HCT116 (cell line): ENCODE measurements around the gene DAPK1. TPM values are rescaled to one million over a fixed set of nuclear protein-coding genes. Genes with fewer than 3 reads are reported as not detected.

Experiments
- ATAC-seq: fragments of 200-7000 bp; cut with Tn5 transposase; 2 replicates; pipeline ENCODE4 v1.9.1; 2020; ENCODE audit warnings: mild to moderate bottlenecking, moderate library complexity
- BruUV-seq: library from RNA; stranded (reverse); fragments of 400-500 nt; replicated peaks from 2 replicates; lab custom pipeline; 2021; lab: Mats Ljungman, UMichigan
- CTCF ChIA-PET: fragments of 300-600 bp; sonication (Branson Sonifier 250); formaldehyde crosslinking; loops from one replicate; lab custom pipeline; 2021; ENCODE audit warnings: antibody characterized with exemption; lab: Charles Lee
- POLR2A ChIA-PET: fragments of 300-600, 350-600 bp; sonication (Branson Sonifier 250); formaldehyde crosslinking; loops from one replicate; lab custom pipeline; 2021; ENCODE audit warnings: antibody characterized with exemption; lab: Charles Lee
- RAD21 ChIA-PET, 2 experiments: fragments of 300-600 bp; sonication (Branson Sonifier 250); formaldehyde crosslinking; loops; one replicate each; lab custom pipeline; 2023; ENCODE audit warnings: low total read pairs in 2 of 2; ENCODE audit not compliant: uncharacterized antibody in 2 of 2, unreplicated experiment in 2 of 2, low non-redundant PET in 1 of 2; lab: Charles Lee
- DNase-seq: peaks from one replicate; pipeline ENCODE4 v3.0.0-alpha.2; 2010; ENCODE audit warnings: low read depth, low spot score
- H2AFZ ChIP-seq: fragments of 200-600 bp; shearing (Covaris generic), sonication (generic); 2 replicates; pipeline ENCODE4 v1.6.1; 2017; ENCODE audit warnings: low read depth, mixed run types, mixed read lengths, antibody characterized with exemption, low read length; ENCODE audit not compliant: poor library complexity, severe bottlenecking
- H3K27ac ChIP-seq: 2 replicates; pipeline ENCODE4 v1.5.1; 2012; ENCODE audit warnings: low read depth, low read length
- H3K27me3 ChIP-seq: fragments of 200-600 bp; sonication (generic); 2 replicates; pipeline ENCODE4 v1.6.1; 2016; ENCODE audit warnings: mixed run types, low read length, mixed read lengths; ENCODE audit not compliant: insufficient read depth
- H3K36me3 ChIP-seq, 2 experiments: fragments of 200-500 bp in 1 of 2; fragments of 200-600 bp in 1 of 2; sonication (Bioruptor generic) in 1 of 2; sonication (generic) in 1 of 2; 2 replicates each; pipeline versions ENCODE4 v1.5.1 to v1.6.1; 2014 to 2016; ENCODE audit warnings: low read length in 2 of 2, inconsistent platforms in 1 of 2, mixed read lengths in 1 of 2, mixed run types in 1 of 2; ENCODE audit not compliant: insufficient read depth in 2 of 2, control insufficient read depth in 1 of 2
- H3K4me1 ChIP-seq, 2 experiments: fragments of 200-600 bp in 1 of 2; sonication (generic) in 1 of 2; 2 replicates each; pipeline versions ENCODE4 v1.5.1 to v1.6.1; 2012 to 2017; ENCODE audit warnings: low read length in 2 of 2, inconsistent platforms in 1 of 2, mild to moderate bottlenecking in 1 of 2, mixed read lengths in 1 of 2, mixed run types in 1 of 2, moderate library complexity in 1 of 2; ENCODE audit not compliant: insufficient read depth in 2 of 2, control insufficient read depth in 1 of 2
- H3K4me2 ChIP-seq: fragments of 200-600 bp; sonication (generic); 2 replicates; pipeline ENCODE4 v1.6.1; 2017; ENCODE audit warnings: mixed run types, low read length, mixed read lengths
- H3K4me3 ChIP-seq, 2 experiments: fragments of 200-600 bp in 1 of 2; sonication (generic) in 1 of 2; replicated peaks in 1 of 2; 2 replicates each; pipeline ENCODE4 v1.5.1; 2011 to 2016; ENCODE audit warnings: low read length in 2 of 2, control low read depth in 1 of 2, low read depth in 1 of 2, mild to moderate bottlenecking in 1 of 2, mixed read lengths in 1 of 2, mixed run types in 1 of 2
- H3K79me2 ChIP-seq: fragments of 200-600 bp; sonication (generic); 2 replicates; pipeline ENCODE4 v1.6.1; 2017; ENCODE audit warnings: mild to moderate bottlenecking, mixed run types, low read length, moderate library complexity, mixed read lengths; ENCODE audit not compliant: insufficient read depth
- H3K9ac ChIP-seq: fragments of 200-600 bp; sonication (generic); 2 replicates; pipeline ENCODE4 v1.6.1; 2016; ENCODE audit warnings: low read length, mixed read lengths
- H3K9me2 ChIP-seq: fragments of 200-600 bp; sonication (generic), shearing (Covaris generic); 2 replicates; pipeline ENCODE4 v1.6.1; 2017; ENCODE audit warnings: mixed run types, mild to moderate bottlenecking, moderate library complexity; ENCODE audit not compliant: insufficient read depth
- H3K9me3 ChIP-seq, 2 experiments: fragments of 200-500 bp in 1 of 2; fragments of 200-600 bp in 1 of 2; sonication (Bioruptor generic) in 1 of 2; sonication (generic) in 1 of 2; 2 replicates each; pipeline ENCODE4 v1.6.1; 2014 to 2017; ENCODE audit warnings: low read length in 2 of 2, mixed read lengths in 2 of 2, inconsistent platforms in 1 of 2, low read depth in 1 of 2, mild to moderate bottlenecking in 1 of 2, mixed run types in 1 of 2, moderate library complexity in 1 of 2; ENCODE audit not compliant: control insufficient read depth in 1 of 2, insufficient read depth in 1 of 2
- H4K20me1 ChIP-seq: fragments of 200-600 bp; sonication (generic), shearing (Covaris generic); 2 replicates; pipeline ENCODE4 v1.6.1; 2017; ENCODE audit warnings: mixed run types, mild to moderate bottlenecking, moderate library complexity; ENCODE audit not compliant: insufficient read depth
- EGR1 ChIP-seq: IDR thresholded peaks from 2 replicates; pipeline ENCODE4 v1.6.1; 2012; ENCODE audit warnings: low read depth
- ELF1 ChIP-seq: IDR thresholded peaks from 2 replicates; pipeline ENCODE4 v1.6.1; 2012; ENCODE audit warnings: low read depth, borderline replicate concordance
- intact Hi-C: fragments of 100-400 bp; cut with micrococcal nuclease; formaldehyde crosslinking; loops from 2 replicates; pipeline ENCODE4 v1.10.0; 2022
- total RNA-seq: library from RNA; stranded (reverse); gene quantifications from one replicate; pipeline ENCODE4 v1.2.1, GENCODE V29; 2021; ENCODE audit not compliant: unreplicated experiment
- TF ChIP-seq, protein P1 (sequence below): IDR thresholded peaks from 2 replicates; pipeline ENCODE4 v1.6.1; 2011; ENCODE audit warnings: mild to moderate bottlenecking, low read length, moderate library complexity; ENCODE audit not compliant: insufficient replicate concordance; ENCODE audit errors: extremely low read depth
- TF ChIP-seq, protein P2 (sequence below), 3 experiments: fragments of 200-600 bp in 1 of 3; sonication (generic) in 1 of 3; IDR thresholded peaks in 2 of 3; conservative IDR thresholded peaks in 1 of 3; 2 replicates each; pipeline ENCODE4 v1.5.1; 2012 to 2017; ENCODE audit warnings: low read depth in 2 of 3, low read length in 2 of 3, antibody characterized with exemption in 1 of 3, borderline replicate concordance in 1 of 3, control low read depth in 1 of 3, mild to moderate bottlenecking in 1 of 3, mixed read lengths in 1 of 3, mixed run types in 1 of 3, moderate library complexity in 1 of 3; ENCODE audit not compliant: insufficient read depth in 1 of 3

DAPK1 gene
- total RNA-seq, 1 experiment from 2014 or later = 5.6 TPM

DNA sequence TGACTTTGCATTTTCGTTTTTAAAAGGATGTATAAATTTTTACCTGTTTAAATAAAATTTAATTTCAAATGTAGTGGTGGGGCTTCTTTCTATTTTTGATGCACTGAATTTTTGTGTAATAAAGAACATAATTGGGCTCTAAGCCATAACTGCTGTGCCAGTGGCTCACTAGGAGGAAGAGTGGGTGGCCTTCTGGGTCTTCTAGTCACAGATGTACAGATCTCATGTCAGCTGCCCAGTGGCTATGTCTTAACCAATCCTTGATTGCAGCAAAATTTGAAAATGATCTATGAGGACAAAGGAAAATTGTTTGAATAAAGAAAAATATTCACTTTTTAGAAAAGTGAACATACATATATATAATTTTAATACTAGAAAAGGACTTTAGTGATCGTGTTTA is 233.7 kb downstream of the DAPK1 start:
- no TSS peak for BruUV-seq
- no peak overlapping the region for H3K27ac ChIP-seq
- no peaks in the 10 kb centered on the region for H3K79me2 ChIP-seq
- no peaks in the 10 kb centered on the region for H3K27me3 ChIP-seq
- no peak for ATAC-seq
- intact Hi-C loops = no loop called here
- ChIA-PET CTCF (no interaction called here), RAD21 (no interaction called here), POLR2A (no interaction called here)
- H3K36me3 ChIP-seq = peaks cover 10 to 20% of the 10 kb centered on the region in 2 experiments; a peak in 2 of 4 replicates
- no peaks in the 10 kb centered on the region for H3K9me2 ChIP-seq
- peaks cover 5 to 9% of the 10 kb centered on the region in 2 experiments; a peak in 3 of 4 replicates for H3K4me1 ChIP-seq
- no peak for DNase-seq
- TF ChIP-seq, protein P1, sequence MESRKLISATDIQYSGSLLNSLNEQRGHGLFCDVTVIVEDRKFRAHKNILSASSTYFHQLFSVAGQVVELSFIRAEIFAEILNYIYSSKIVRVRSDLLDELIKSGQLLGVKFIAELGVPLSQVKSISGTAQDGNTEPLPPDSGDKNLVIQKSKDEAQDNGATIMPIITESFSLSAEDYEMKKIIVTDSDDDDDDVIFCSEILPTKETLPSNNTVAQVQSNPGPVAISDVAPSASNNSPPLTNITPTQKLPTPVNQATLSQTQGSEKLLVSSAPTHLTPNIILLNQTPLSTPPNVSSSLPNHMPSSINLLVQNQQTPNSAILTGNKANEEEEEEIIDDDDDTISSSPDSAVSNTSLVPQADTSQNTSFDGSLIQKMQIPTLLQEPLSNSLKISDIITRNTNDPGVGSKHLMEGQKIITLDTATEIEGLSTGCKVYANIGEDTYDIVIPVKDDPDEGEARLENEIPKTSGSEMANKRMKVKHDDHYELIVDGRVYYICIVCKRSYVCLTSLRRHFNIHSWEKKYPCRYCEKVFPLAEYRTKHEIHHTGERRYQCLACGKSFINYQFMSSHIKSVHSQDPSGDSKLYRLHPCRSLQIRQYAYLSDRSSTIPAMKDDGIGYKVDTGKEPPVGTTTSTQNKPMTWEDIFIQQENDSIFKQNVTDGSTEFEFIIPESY = no peak
- TF ChIP-seq ELF1 = no peak
- TF ChIP-seq, protein P2, sequence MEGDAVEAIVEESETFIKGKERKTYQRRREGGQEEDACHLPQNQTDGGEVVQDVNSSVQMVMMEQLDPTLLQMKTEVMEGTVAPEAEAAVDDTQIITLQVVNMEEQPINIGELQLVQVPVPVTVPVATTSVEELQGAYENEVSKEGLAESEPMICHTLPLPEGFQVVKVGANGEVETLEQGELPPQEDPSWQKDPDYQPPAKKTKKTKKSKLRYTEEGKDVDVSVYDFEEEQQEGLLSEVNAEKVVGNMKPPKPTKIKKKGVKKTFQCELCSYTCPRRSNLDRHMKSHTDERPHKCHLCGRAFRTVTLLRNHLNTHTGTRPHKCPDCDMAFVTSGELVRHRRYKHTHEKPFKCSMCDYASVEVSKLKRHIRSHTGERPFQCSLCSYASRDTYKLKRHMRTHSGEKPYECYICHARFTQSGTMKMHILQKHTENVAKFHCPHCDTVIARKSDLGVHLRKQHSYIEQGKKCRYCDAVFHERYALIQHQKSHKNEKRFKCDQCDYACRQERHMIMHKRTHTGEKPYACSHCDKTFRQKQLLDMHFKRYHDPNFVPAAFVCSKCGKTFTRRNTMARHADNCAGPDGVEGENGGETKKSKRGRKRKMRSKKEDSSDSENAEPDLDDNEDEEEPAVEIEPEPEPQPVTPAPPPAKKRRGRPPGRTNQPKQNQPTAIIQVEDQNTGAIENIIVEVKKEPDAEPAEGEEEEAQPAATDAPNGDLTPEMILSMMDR (IDR thresholded peaks at IDR 0.05 in 2 of 3, conservative IDR thresholded peaks at IDR 0.05 in 1 of 3; ENCODE audit: borderline replicate concordance in 1 of 3, insufficient read depth in 1 of 3, low read depth in 2 of 3, low read length in 2 of 3) = no peak
- no peak for TF ChIP-seq EGR1
- no peak overlapping the region for H3K4me3 ChIP-seq
- H2AFZ ChIP-seq = no peak overlapping the region
- no peaks in the 10 kb centered on the region for H3K9me3 ChIP-seq
- H3K4me2 ChIP-seq = no peak overlapping the region
- H3K9ac ChIP-seq = no peak overlapping the region
- H4K20me1 ChIP-seq = no peaks in the 10 kb centered on the region
